ENCODE measurements around the gene ARHGAP28.
"Not testable (repeated sequence)": the region's sequence is repeated elsewhere in the genome, so short reads cannot be mapped to it uniquely, and the experiment has no call there.

Gene ARHGAP28

DNA sequence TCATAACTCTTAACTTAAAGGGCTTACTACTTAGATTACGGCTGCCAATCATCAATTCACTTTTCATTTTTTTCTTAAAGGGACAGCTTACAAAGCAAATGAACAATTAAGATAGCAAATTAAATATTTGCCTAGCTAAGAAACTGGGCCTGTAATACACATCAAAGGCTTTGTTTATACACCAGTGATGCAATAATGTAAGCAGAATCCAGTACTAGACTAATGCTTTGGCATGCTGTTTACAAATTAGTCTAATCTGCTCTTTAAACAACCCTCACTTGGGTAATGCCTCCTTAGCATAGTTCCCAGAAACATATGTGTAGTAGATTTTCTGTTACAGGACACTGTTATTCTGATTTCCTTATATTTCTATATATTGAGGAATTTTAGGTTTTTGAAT, 105.8 kb downstream of the ARHGAP28 start:
- H3K27ac ChIP-seq = no peak overlapping the region
- H3K9me3 ChIP-seq (ENCODE audit: severe bottlenecking) = no peaks in the 10 kb centered on the region
- TF ChIP-seq, protein P1, sequence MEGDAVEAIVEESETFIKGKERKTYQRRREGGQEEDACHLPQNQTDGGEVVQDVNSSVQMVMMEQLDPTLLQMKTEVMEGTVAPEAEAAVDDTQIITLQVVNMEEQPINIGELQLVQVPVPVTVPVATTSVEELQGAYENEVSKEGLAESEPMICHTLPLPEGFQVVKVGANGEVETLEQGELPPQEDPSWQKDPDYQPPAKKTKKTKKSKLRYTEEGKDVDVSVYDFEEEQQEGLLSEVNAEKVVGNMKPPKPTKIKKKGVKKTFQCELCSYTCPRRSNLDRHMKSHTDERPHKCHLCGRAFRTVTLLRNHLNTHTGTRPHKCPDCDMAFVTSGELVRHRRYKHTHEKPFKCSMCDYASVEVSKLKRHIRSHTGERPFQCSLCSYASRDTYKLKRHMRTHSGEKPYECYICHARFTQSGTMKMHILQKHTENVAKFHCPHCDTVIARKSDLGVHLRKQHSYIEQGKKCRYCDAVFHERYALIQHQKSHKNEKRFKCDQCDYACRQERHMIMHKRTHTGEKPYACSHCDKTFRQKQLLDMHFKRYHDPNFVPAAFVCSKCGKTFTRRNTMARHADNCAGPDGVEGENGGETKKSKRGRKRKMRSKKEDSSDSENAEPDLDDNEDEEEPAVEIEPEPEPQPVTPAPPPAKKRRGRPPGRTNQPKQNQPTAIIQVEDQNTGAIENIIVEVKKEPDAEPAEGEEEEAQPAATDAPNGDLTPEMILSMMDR (IDR thresholded peaks at IDR 0.05; ENCODE audit: low read depth, low read length) = no peak
- no peaks in the 10 kb centered on the region for H3K36me3 ChIP-seq
- H3K27me3 ChIP-seq (ENCODE audit: insufficient read depth, low read depth, severe bottlenecking) = no peaks in the 10 kb centered on the region
- no peak for DNase-seq
- H3K4me3 ChIP-seq (ENCODE audit: low read depth, low read length) = no peak overlapping the region

DNA sequence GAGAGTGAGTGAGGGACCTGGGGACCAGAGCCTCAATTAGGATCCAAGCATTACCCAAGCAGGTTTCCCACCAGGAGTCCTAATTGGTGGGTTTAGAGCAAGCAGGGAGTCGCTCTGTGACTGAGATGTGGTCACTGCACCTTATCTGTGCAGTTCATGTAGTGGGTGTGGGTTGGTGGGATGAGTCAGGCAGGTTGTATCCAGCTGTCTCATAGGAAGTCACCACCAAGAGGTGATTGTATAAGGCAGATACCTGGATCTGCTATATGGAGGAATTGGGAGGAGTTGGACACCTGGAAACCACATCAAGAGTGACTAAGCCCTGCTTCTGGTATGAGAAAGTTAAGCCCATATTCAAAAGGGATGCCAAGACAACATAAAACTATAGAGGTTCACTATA, 106.8 kb downstream of the ARHGAP28 start:
- H3K9me3 ChIP-seq (ENCODE audit: severe bottlenecking) = no peaks in the 10 kb centered on the region
- no peak overlapping the region for H3K27ac ChIP-seq
- TF ChIP-seq, protein P1 (IDR thresholded peaks at IDR 0.05; ENCODE audit: low read depth, low read length) = no peak
- DNase-seq = no peak
- no peaks in the 10 kb centered on the region for H3K36me3 ChIP-seq
- no peak overlapping the region for H3K4me3 ChIP-seq (ENCODE audit: low read depth, low read length)
- H3K27me3 ChIP-seq (ENCODE audit: insufficient read depth, low read depth, severe bottlenecking) = no peaks in the 10 kb centered on the region

DNA sequence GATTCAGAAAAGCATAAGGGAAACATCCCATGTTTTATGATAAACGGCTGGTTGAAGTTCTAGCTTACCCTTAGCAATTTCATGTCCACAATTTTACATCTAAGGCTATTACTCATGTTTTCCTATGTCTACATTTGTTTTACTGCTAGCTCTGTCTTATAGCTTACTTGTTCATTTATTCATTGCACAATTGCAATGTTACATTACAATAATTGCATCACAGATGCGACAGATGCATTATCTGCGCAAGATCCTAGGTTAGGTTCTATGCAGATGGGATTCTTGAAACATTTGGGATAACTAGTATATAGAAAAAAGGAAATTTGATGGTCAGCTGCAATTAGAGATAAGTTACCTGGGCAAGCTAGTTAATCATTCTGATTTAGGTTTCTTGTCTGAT, 108.4 kb downstream of the ARHGAP28 start:
- TF ChIP-seq, protein P1 (IDR thresholded peaks at IDR 0.05; ENCODE audit: low read depth, low read length) = no peak
- Histone ChIP-seq H3K36me3 (no peaks in the 10 kb centered on the region), H3K27ac (no peak overlapping the region), H3K27me3 (ENCODE audit: insufficient read depth, low read depth, severe bottlenecking) (no peaks in the 10 kb centered on the region), H3K9me3 (ENCODE audit: severe bottlenecking) (no peaks in the 10 kb centered on the region), H3K4me3 (ENCODE audit: low read depth, low read length) (no peak overlapping the region)
- no peak for DNase-seq

DNA sequence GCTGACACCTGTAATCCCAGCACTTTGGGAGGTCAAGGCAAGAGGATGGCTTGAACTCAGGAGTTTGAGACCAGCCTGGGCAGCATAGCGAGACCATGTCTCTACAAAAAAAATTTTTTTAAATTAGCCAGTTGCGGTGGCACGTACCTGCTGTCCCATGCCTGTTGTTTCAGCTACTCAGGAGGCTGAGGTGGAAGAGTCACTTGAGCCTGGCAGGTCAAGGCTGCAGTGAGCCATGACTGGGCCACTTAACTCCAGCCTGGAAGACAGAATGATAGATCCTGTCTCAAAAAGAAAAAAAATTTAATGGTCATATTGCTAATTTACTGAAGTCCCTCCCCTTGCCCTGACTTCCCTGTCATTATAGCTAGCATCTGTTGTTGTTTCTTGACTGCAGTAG, 112.6 kb downstream of the ARHGAP28 start:
- H3K27ac ChIP-seq = no peak overlapping the region
- H3K36me3 ChIP-seq = no peaks in the 10 kb centered on the region
- no peaks in the 10 kb centered on the region for H3K27me3 ChIP-seq (ENCODE audit: insufficient read depth, low read depth, severe bottlenecking)
- no peak overlapping the region for H3K4me3 ChIP-seq (ENCODE audit: low read depth, low read length)
- H3K9me3 ChIP-seq (ENCODE audit: severe bottlenecking) = no peaks in the 10 kb centered on the region
- DNase-seq = no peak
- TF ChIP-seq, protein P1 (IDR thresholded peaks at IDR 0.05; ENCODE audit: low read depth, low read length) = no peak

DNA sequence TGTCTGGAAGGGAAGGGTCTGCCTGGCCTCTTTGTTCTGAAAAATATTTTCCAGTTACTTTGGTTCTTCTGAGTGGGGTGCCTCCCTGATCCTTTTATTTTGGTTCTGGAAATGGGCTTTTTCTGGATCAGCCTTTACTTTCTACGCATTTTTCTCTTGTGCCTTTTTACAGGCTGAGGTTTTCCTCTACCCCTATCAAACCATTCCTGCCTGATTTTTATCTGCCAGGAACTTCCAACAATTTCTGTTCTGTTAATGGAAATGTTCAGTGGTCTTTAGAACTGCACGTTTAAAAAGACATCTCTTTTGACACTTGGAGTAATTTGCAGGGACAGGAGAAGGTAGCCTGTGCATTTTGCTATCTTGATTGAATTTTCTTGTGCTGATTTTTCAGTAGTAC, 113.8 kb downstream of the ARHGAP28 start:
- Histone ChIP-seq H3K36me3 (no peaks in the 10 kb centered on the region), H3K4me3 (ENCODE audit: low read depth, low read length) (no peak overlapping the region), H3K27ac (no peak overlapping the region), H3K9me3 (ENCODE audit: severe bottlenecking) (no peaks in the 10 kb centered on the region), H3K27me3 (ENCODE audit: insufficient read depth, low read depth, severe bottlenecking) (no peaks in the 10 kb centered on the region)
- TF ChIP-seq, protein P1 (IDR thresholded peaks at IDR 0.05; ENCODE audit: low read depth, low read length) = no peak
- DNase-seq = no peak

DNA sequence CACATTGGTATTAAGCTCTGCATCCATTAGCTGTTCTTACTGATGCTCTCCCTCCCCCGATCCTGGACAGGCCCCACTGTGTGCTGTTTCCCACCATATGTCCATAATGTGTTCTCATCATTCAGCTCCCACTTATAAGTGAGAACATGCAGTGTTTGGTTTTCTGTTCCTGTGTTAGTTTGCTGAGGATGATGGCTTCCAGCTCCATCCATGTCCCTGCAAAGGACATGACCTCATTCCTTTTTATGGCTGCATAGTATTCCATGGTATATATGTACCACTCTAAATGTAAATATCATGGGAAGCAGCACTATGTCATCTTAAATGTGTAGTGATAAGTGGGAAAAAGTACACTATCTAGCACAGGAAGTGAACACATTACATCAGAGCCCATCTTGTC, 116.0 kb downstream of the ARHGAP28 start:
- not testable (repeated sequence) for H3K27ac ChIP-seq; H3K9me3 ChIP-seq (ENCODE audit: severe bottlenecking); DNase-seq; H3K4me3 ChIP-seq (ENCODE audit: low read depth, low read length); H3K27me3 ChIP-seq (ENCODE audit: insufficient read depth, low read depth, severe bottlenecking); H3K36me3 ChIP-seq

Measured in WERI-Rb-1 (cell line).